GM19240 (cell line): ENCODE measurements around the gene OR5B12.
"Not testable (repeated sequence)": the region's sequence is repeated elsewhere in the genome, so short reads cannot be mapped to it uniquely, and the experiment has no call there.

Experiments used
- DNase-seq: peaks from one replicate; pipeline ENCODE4 v3.0.0; 2011; ENCODE audit warnings: low spot score; ENCODE audit not compliant: insufficient read length

The OR5B12 gene

GRCh38 chr11:58442136-58442535 lies at the start of gene OR5B12:
Gene OR5B12, minus strand, starts transcription at chr11:58442236. Its CDS starts 2,085 bp downstream, at chr11:58440151.
- no peak for DNase-seq

DNA sequence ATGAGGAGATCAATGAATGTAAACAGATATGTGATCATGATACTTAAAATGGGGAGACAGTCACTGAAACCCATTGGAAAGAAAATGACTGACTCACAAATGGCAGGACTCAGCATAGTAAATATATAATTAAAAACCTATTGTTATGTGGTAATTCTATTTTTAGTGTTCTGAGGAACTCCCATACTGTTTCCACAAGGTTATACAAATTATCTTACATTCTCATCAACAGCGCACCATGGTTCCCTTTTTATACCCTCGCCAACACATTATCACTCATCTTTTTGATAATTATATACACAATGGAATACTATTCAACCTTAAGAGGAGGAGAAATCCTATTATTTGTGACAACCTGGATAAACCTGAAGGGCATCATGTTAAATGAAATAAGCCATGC lies 48.8 kb upstream of the OR5B12 start:
- no peak for DNase-seq

GRCh38 chr11:58487170-58487569 lies 45.1 kb upstream of the OR5B12 start:
- no peak for DNase-seq

DNA sequence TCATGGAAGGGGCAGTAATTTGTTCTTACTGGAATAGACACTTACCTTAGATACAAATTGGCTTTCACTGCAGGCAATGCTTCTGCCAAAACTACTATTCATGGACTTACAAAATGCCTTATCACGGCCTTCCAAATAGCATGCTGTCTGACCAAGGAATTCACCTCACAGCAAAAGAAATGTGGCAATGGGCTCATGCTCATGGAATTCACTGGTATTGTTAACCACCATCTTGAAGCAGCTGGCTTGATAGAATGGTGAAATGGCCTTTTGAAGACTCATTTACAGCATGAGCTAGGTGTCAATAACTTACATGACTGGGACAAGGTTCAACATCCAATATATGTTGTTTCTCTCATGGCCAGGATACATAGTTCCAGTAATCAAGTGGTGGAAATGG lies 43.9 kb upstream of the OR5B12 start:
- DNase-seq: no peak

DNA sequence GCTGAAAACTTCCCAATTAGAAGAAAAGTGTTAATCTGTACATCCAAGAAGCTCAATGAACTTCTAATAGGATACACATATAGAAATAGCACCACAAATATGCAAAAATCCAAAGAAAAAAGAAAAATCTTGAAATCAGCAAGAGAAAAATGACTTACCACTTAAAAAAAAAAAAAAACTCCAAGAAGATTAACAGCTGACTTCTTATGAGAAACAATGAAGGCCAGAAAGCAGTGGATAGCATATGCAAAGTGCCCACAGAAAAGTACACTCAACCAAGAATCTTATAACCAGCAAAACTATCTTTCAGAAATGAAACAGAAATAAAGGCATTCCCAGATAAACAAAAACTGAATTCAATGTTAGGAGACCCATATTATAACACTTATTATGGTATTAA lies 29.9 kb upstream of the OR5B12 start:
- DNase-seq: no peak

DNA sequence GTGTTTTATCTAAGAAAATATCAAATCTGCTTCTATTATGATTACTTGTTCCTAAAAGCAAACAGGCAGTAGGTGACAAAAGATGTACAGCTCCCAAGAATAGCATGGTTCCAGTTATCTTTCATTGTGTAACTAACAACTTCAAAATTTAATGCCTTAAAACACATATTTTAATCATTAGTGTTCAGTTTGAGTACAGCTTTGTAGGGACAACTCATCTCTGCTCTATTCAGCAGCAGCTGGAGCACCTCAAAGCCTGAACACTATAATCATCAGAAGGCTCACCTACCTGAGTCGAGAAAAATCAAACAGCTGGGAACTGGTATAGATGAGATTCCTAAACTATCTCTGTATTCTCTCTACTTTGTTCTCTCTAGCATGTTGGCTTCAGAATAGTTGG lies 24.3 kb upstream of the OR5B12 start:
- no peak for DNase-seq

DNA sequence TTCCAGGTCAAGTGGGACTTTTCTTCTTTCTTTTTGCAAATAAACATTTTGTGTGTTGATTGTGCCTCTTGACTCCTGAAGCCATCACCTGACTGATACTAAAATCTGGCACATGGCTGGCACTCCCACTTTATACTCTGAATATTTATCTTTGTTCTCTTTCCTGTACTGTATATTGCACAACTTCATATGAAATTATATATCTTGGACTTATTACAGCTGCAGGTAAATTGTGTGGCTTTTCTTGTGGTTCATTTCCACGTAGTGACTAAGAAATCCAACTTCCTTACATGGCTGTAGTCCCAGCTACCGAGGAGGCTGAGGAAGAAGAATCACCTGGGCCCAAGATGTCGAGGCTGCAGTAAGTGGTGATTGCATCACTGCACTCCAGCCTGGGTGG lies 23.7 kb upstream of the OR5B12 start:
- DNase-seq: no peak

- DNase-seq: no peak
Observed at GRCh38 chr11:58451585-58451984, 9.5 kb upstream of the OR5B12 start.

- DNase-seq: no peak
Observed at GRCh38 chr11:58446294-58446693, 4.3 kb upstream of the OR5B12 start.

DNA sequence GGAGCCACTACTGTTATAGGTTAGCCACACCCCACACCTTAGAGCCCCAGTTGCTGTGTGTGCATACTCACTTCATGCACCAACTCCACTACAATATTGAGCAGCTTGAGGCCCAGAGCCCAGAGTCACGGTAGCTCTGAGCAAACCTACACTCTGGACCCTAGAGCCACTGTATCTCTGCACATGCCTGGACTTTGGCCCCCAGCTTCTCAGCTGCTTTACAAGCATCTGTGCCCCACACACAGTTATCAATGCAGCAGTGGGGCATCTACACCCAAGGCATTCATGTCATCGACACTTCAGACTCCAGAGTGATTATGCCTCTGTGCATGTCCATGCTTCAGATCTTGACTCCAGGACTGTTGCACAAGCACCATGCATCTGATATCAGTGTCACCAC lies 2.3 kb upstream of the OR5B12 start:
- no peak for DNase-seq

DNA sequence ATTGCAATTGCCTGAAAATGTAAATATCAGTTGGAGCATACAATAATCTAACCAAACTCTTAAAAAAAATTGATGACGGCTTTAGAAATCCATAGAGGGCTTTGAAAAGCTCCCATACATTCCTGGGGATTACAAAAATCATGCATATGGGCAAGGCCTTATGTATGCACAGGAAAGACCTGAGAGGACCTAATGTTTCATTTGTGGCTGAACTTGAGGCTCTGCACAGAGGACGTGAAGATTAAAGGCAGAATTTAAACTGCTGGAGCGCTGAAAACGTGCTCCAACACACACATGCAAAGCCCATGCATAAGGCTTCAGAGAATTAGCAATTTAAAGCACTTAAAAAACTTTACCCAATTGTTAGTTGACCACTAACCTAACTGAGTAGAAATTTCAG lies 3.5 kb downstream of the OR5B12 start:
- DNase-seq: no peak

DNA sequence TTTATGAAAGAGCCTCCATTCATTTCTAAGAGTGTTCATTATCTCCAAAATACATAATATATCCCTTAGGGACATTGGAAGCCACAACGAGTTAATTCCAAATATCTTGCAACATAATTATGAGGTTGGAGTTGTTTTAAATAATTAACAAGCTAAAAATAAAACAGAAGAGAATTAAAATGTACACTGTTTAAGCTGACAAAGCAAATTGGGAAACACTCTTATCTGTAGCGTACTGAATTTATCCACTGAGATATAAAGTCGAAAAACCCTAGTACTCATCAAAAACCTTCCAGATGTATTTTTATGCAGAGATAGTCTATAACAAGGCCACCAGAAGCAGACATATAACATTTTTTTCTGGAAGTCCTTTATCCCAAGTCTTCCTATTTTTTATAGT lies 7.8 kb downstream of the OR5B12 start:
- DNase-seq: no peak

- no peak for DNase-seq
Observed at GRCh38 chr11:58433638-58434203, 8.3 kb downstream of the OR5B12 start.

GRCh38 chr11:58429273-58429672 lies 12.8 kb downstream of the OR5B12 start:
- DNase-seq: no peak

- no peak for DNase-seq
Observed at GRCh38 chr11:58428021-58428420, 14.0 kb downstream of the OR5B12 start, which contains the start of gene OR5B2. Gene OR5B2, minus strand, starts transcription at chr11:58428121. Its CDS starts 4,860 bp downstream, at chr11:58423261.

- no peak for DNase-seq
Observed at GRCh38 chr11:58406774-58407173, 35.3 kb downstream of the OR5B12 start, which contains the start of gene OR5B3. Gene OR5B3, minus strand, starts transcription at chr11:58406874. Its CDS starts 3,465 bp downstream, at chr11:58403409.

DNA sequence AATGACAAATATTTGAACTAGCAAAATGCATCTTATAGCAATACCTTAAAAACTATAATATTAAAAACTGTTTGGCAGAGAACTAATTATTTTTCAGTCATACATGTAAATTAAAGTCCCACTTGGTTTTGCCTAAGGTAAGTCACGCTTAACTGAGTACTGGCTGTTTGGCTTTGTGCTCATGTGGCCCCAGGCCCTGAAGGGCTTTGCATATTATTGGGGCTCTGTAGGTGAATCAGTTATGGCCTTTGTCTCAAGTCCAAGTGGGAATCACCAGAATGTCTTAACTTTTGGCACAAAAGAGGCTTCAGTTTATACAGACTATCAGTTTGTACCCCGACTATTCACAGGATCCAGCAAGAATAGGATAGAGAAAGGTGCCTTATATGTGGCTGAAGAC lies 42.4 kb downstream of the OR5B12 start:
- not testable (repeated sequence) for DNase-seq

DNA sequence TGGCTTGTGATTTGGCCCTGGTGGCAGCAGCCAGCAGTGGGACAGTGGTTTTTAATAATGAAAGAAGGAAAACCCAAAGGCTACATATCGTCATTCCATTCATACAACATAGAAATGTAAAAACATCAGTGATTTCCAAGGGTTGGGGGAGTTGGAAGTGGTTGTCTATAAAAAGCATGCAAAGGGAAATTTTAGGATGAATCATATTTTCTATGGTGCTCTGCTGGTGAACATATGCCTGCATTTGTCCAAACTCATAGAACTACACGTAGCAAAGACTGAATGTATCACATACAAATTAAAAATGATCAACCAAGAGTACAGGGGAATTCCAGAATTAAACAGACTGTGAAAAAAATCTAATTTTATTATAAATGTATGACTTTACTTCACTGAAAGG lies 46.5 kb downstream of the OR5B12 start:
- DNase-seq: no peak

GRCh38 chr11:58394195-58394594 lies 47.8 kb downstream of the OR5B12 start:
- DNase-seq: no peak

DNA sequence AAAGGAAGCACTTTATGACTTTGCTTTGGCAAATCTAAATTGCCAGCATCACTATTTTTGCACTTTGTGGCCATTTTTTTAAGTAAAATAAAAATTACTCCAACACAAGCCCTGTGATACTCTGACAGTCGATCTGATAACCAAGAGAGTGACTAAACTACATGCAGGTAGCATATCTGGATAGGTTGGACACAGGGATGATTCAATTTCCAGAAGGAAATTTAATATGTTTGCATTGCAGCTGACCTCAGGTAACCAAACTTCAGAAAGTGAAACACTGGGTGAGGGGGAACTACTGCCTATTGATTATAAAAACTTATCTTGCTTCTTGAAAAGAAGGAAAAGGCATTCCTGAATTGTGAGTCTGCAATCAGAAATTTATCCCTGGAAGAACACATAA lies 49.3 kb downstream of the OR5B12 start:
- DNase-seq: no peak

DNA sequence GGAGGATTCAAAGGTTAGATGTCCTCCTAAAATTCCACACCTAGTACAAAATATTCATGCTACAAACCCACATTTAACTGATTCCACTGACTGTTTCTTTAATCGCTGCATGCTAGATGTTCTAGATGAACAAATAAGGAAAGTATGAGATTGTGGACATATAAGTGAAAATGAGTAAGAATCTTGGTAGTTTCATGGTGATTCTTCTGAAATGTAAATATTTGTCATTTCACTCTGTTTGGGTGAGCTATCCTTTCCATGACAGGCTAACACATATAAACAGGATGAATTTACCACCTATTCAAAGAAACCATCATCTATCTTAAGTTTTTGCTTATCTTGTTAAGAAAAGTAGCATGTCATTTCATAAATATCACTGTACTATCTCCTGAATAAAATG lies 50.2 kb downstream of the OR5B12 start:
- no peak for DNase-seq

GRCh38 chr11:58390551-58391063 lies 51.4 kb downstream of the OR5B12 start:
- DNase-seq: no peak
